Smooth muscle cell (in vitro differentiated cells): Measurements from ENCODE around the gene COPS6. TPM values are rescaled to one million over a fixed set of nuclear protein-coding genes. Genes with fewer than 3 reads are reported as not detected.

Source experiments
- DNase-seq: peaks from one replicate; lab custom pipeline; 2025; ENCODE audit not compliant: unreplicated experiment; lab: John Stamatoyannopoulos, UW
- H2AFZ ChIP-seq: fragments of 200-600 bp; sonication (generic); 2 replicates; pipeline ENCODE4 v1.6.0; 2016; ENCODE audit warnings: antibody characterized with exemption, low read depth, mild to moderate bottlenecking
- H3F3A ChIP-seq: fragments of 200-600 bp; sonication (generic); 2 replicates; pipeline ENCODE4 v1.6.0; 2017; ENCODE audit warnings: antibody characterized with exemption, low read depth
- H3K27ac ChIP-seq: fragments of 200-600 bp; sonication (generic); 2 replicates; pipeline ENCODE4 v1.5.1; 2016; ENCODE audit warnings: low read depth, mild to moderate bottlenecking
- H3K27me3 ChIP-seq: fragments of 200-600 bp; sonication (generic); 2 replicates; pipeline ENCODE4 v1.6.1; 2016; ENCODE audit warnings: low read depth, mild to moderate bottlenecking
- H3K36me3 ChIP-seq: fragments of 200-600 bp; sonication (generic); 2 replicates; pipeline ENCODE4 v1.5.1; 2016; ENCODE audit warnings: low read depth
- H3K4me1 ChIP-seq: fragments of 200-600 bp; sonication (generic); 2 replicates; pipeline ENCODE4 v1.5.1; 2016; ENCODE audit warnings: low read depth
- H3K4me2 ChIP-seq: fragments of 200-600 bp; sonication (generic); 2 replicates; pipeline ENCODE4 v1.6.0; 2016; ENCODE audit warnings: mild to moderate bottlenecking
- H3K4me3 ChIP-seq: fragments of 200-600 bp; sonication (generic); 2 replicates; pipeline ENCODE4 v1.5.1; 2016; ENCODE audit warnings: mild to moderate bottlenecking
- H3K79me2 ChIP-seq: fragments of 200-600 bp; sonication (generic); 2 replicates; pipeline ENCODE4 v1.6.0; 2016; ENCODE audit warnings: low read depth, mild to moderate bottlenecking
- H3K9ac ChIP-seq: fragments of 200-600 bp; sonication (generic); 2 replicates; pipeline ENCODE4 v1.6.0; 2016; ENCODE audit warnings: low read depth
- H3K9me3 ChIP-seq: fragments of 200-600 bp; sonication (generic); replicated peaks from 2 replicates; pipeline ENCODE4 v1.5.1; 2016; ENCODE audit warnings: low read depth
- H4K20me1 ChIP-seq: fragments of 200-600 bp; sonication (generic); 2 replicates; pipeline ENCODE4 v1.6.0; 2016; ENCODE audit warnings: low read depth
- CTCF ChIP-seq: fragments of 200-600 bp; sonication (generic); IDR thresholded peaks from 2 replicates; pipeline ENCODE4 v1.5.1; 2017; ENCODE audit warnings: borderline replicate concordance, mild to moderate bottlenecking, antibody characterized with exemption; ENCODE audit not compliant: insufficient read depth, poor library complexity, severe bottlenecking
- whole genome bisulfite sequencing: methylation state at CpG from one replicate; pipeline ENCODE4 v1.1.7; 2016; ENCODE audit warnings: low lambda C conversion rate; 5-methylcytosine and 5-hydroxymethylcytosine counted together
- polyA plus RNA-seq: library from polyadenylated mRNA; unstranded; fragments of >200 nt; fragmentation: Nextera tagmentation; extraction: Ambion mirVana; gene quantifications from 2 replicates; pipeline ENCODE4 v1.2.1, GENCODE V29; 2016
- total RNA-seq: library from RNA; depleted of rRNA; stranded (reverse); fragments of >200 nt; gene quantifications from 2 replicates; pipeline ENCODE4 v1.2.3, GENCODE V29; 2014

The COPS6 gene
- total and polyA plus RNA-seq, 2 experiments from 2014 or later: 107 to 259 TPM

- no peak for DNase-seq
- H3K79me2 ChIP-seq: peaks cover 3% of the 10 kb centered on the region
- H4K20me1 ChIP-seq: no peaks in the 10 kb centered on the region
- H2AFZ ChIP-seq: no peak overlapping the region
- H3K4me3 ChIP-seq: no peak overlapping the region
- no peak overlapping the region for H3K9ac ChIP-seq
- peaks cover 53% of the 10 kb centered on the region for H3F3A ChIP-seq
- peak overlapping the region; percentile 91 for H3K27ac ChIP-seq
- no peaks in the 10 kb centered on the region for H3K9me3 ChIP-seq
- no peak overlapping the region for H3K4me2 ChIP-seq
- H3K36me3 ChIP-seq: no peaks in the 10 kb centered on the region
- H3K27me3 ChIP-seq: no peaks in the 10 kb centered on the region
- no peak for TF ChIP-seq CTCF
- WGBS: 69% methylated on average over 19 of the region's 19 CpGs
- peaks cover 9% of the 10 kb centered on the region for H3K4me1 ChIP-seq
These were observed 2.8 kb downstream of the COPS6 start for GRCh38 chr7:100091411-100092181.

GRCh38 chr7:100093054-100093453 lies 4.3 kb downstream of the COPS6 start:
- H3K27ac ChIP-seq: no peak overlapping the region
- no peak for TF ChIP-seq CTCF
- WGBS: 74% methylated on average over 8 of the region's 8 CpGs
- no peaks in the 10 kb centered on the region for H3K9me3 ChIP-seq
- peaks cover 42% of the 10 kb centered on the region for H3F3A ChIP-seq
- H4K20me1 ChIP-seq: no peaks in the 10 kb centered on the region
- DNase-seq: no peak
- H3K4me2 ChIP-seq: no peak overlapping the region
- H3K4me3 ChIP-seq: no peak overlapping the region
- peaks cover 8% of the 10 kb centered on the region for H3K36me3 ChIP-seq
- H3K4me1 ChIP-seq: peaks cover 9% of the 10 kb centered on the region
- peaks cover 7% of the 10 kb centered on the region for H3K79me2 ChIP-seq
- H2AFZ ChIP-seq: no peak overlapping the region
- no peak overlapping the region for H3K9ac ChIP-seq
- H3K27me3 ChIP-seq: no peaks in the 10 kb centered on the region

GRCh38 chr7:100093498-100093897 lies 4.7 kb downstream of the COPS6 start:
- Histone ChIP-seq H3F3A (peaks cover 38% of the 10 kb centered on the region), H3K4me3 (no peak overlapping the region), H3K9ac (no peak overlapping the region), H3K4me2 (no peak overlapping the region), H3K27me3 (no peaks in the 10 kb centered on the region), H3K27ac (no peak overlapping the region), H4K20me1 (no peaks in the 10 kb centered on the region), H3K4me1 (peaks cover 5% of the 10 kb centered on the region), H2AFZ (no peak overlapping the region), H3K79me2 (peaks cover 11% of the 10 kb centered on the region), H3K36me3 (peaks cover 13% of the 10 kb centered on the region), H3K9me3 (no peaks in the 10 kb centered on the region)
- 90% methylated on average over 13 of the region's 13 CpGs for WGBS
- TF ChIP-seq CTCF: no peak
- DNase-seq: no peak
